H4 (cell line): ENCODE results near the gene SALL4. TPM values are rescaled to one million over a fixed set of nuclear protein-coding genes. Genes with fewer than 3 reads are reported as not detected.

Experiments used
- DNase-seq: peaks from one replicate; pipeline ENCODE4 v3.0.0-alpha.2; 2015; ENCODE audit warnings: low spot score
- total RNA-seq: library from RNA; depleted of rRNA; stranded (reverse); fragments of >200 nt; shearing (Covaris generic); gene quantifications from 2 replicates; pipeline ENCODE4 v1.2.3, GENCODE V29; 2014; rRNA removed

SALL4 gene
- total RNA-seq, 1 experiment from 2014 or later, result not detected

DNA sequence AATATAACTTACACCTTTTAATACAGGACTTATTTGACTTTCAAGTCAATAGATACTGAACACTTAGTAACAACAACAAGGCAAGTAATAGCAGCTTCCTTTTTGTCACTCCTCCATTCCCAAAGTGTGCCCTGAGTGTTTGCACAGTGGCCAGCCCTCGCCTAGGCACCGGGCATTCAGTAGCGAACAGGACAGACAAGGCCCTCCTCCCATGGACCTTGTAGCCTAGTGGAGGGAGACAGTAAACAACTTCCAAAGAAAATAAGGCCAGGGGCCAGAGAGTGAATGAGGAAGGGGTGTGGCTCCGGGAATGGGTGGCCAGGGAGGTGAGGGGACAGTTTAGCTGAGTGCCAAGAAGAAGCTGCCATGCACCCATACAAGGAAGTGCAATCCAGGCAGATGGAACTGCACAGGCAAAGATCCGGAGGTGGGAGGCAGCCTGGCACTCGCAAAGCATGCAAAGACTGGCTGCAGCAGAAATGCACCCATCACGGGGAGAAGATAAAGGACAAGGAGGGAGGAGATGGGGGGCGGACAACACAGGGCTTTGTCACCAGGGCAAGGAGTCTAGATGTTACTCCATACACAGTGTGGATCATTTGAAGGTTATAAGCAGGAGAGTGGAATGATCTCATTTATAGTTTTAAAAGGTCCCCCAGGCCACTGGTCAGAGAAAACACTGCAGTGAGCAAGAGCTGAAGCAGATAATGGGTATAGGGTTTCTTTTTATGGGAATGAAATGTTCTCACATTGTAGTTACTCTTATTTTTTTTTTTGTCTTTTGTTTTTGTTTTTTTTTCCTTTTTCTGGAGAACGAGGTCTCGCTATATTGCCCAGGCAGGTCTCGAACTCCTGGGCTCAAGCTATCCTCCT is 66.4 kb downstream of the SALL4 start:
- DNase-seq, result no peak

DNA sequence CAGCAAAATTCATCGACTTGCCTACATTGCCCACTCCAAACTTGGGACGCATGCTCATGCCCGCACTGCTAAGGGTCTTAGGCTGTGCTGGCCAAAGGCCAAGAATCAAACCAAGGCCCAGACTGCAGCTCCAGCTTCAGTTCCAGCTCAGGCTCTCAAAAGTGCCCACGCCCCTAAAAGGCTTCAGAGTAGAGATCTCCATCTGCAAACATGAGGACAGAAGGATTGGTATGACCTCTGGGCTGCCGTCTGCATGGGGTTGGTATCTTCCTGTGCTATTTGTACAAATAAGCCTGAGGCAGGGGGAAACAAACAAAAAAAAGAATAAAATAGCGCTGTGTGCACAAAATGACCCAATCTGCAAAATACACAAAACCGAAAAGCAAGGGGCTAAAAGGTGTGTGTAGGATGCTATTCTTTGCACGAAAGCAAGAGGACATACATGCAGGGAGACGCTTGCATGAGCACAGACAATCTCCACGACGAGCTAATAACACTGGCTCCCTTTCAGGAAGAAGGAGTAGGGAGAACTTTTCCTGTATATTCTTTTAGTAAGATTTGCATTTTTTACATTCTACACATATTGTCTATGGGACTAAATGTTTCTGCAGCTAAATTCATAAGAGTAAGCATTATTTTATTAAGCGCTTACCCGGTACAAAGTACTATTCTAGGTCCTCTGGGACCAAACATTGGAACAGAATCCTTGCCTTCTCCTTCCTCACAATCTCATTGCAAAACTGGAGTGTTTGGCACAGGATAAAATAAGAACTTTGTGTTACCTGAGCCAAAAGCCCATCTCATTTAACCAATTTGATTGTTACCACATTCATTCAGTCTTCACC is 67.2 kb downstream of the SALL4 start:
- DNase-seq, result no peak

DNA sequence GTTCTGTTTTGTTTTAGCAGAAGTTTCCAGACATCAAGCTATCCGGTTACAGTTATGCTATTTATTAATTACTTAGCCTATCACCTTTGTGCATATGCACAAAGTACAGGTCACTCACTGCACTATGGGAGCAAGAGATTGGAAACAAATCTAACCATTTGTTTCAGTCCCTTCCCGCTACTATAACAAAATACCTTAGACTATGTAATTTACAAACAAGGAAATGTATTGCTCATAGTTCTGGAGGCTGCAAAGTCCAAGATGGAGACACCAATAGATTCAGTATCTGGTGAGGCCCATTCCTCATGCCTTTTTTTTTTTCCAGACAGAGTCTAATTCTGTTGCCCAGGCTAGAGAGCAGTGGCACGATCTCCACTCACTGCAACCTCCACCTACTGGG is 69.3 kb downstream of the SALL4 start:
- no peak for DNase-seq

Other genes with a start within 250 kb of the SALL4 start
- gene ATP9A, start 34.1 kb downstream of the SALL4 start, total RNA-seq, result 3.6 and 4.1 TPM in 2 replicates